K562 (cell line): ENCODE results near the gene NME7. TPM values are rescaled to one million over a fixed set of nuclear protein-coding genes. Genes with fewer than 3 reads are reported as not detected.
A peak's percentile ranks its signal among the peaks of the same experiment; 100 is the strongest.

ENCODE experiments used
- ATAC-seq: fragments of 200-7000 bp; cut with Tn5 transposase; 3 replicates; pipeline ENCODE4 v1.9.1; 2020; ENCODE audit warnings: moderate library complexity
- BruUV-seq: library from RNA; stranded (reverse); fragments of 400-500 nt; replicated peaks from 2 replicates; lab custom pipeline; 2021; lab: Mats Ljungman, UMichigan
- CTCF ChIA-PET: fragments of 300-600 bp; formaldehyde crosslinking; extraction: SDS; loops from one replicate; lab custom pipeline; 2021; ENCODE audit warnings: low intra/inter-chr PET ratio; lab: Yijun Ruan, JAX
- POLR2A ChIA-PET: fragments of 300-600, 350-650 bp; sonication (Branson Sonifier 250); formaldehyde crosslinking; extraction: SDS; loops from one replicate; lab custom pipeline; 2021; ENCODE audit warnings: antibody characterized with exemption, inconsistent platforms; lab: Yijun Ruan, JAX
- DNase-seq, 4 experiments: peaks; one replicate each; pipeline versions ENCODE4 v3.0.0 to v3.0.0-alpha.2; 2011 to 2018; ENCODE audit warnings: low spot score in 3 of 4, mixed read lengths in 3 of 4; ENCODE audit errors: extremely low read depth in 1 of 4
- FAIRE-seq: peaks from 2 replicates; lab custom pipeline; 2011; peaks lifted over from hg19 to GRCh38; lab: Jason Lieb, UNC
- H2AFZ ChIP-seq: 2 replicates; pipeline ENCODE4 v1.6.0; 2011; ENCODE audit warnings: low read depth, low read length, control low read depth, inconsistent platforms
- H3K27ac ChIP-seq: fragments of 200-600 bp; 3 replicates; pipeline ENCODE4 v1.8.0; 2011; ENCODE audit warnings: low read depth, mild to moderate bottlenecking, control low read depth, inconsistent platforms, low read length, moderate library complexity, mixed read lengths; ENCODE audit errors: extremely low read depth
- H3K27me3 ChIP-seq, 2 experiments: fragments of 300-600 bp in 1 of 2; 2 replicates in 1 of 2; 3 replicates in 1 of 2; pipeline versions ENCODE4 v1.6.0 to v1.8.0; 2011; ENCODE audit warnings: inconsistent platforms in 2 of 2, low read length in 2 of 2, mild to moderate bottlenecking in 1 of 2, mixed read lengths in 1 of 2, moderate library complexity in 1 of 2; ENCODE audit not compliant: control insufficient read depth in 2 of 2, insufficient read depth in 2 of 2
- H3K36me3 ChIP-seq: fragments of 300-600 bp; 3 replicates; pipeline ENCODE4 v1.8.0; 2011; ENCODE audit warnings: mild to moderate bottlenecking, low read length, inconsistent platforms; ENCODE audit not compliant: control insufficient read depth, insufficient read depth
- H3K4me1 ChIP-seq, 2 experiments: fragments of 200-600 bp in 1 of 2; replicated peaks in 1 of 2; 2 replicates in 1 of 2; 3 replicates in 1 of 2; pipeline versions ENCODE4 v1.5.1 to v1.8.0; 2011; ENCODE audit warnings: inconsistent platforms in 2 of 2, low read length in 2 of 2, mild to moderate bottlenecking in 1 of 2, mixed read lengths in 1 of 2, moderate library complexity in 1 of 2; ENCODE audit not compliant: control insufficient read depth in 2 of 2, insufficient read depth in 2 of 2
- H3K4me2 ChIP-seq: 2 replicates; pipeline ENCODE4 v1.6.1; 2011; ENCODE audit warnings: low read length, control low read depth, inconsistent platforms, mixed read lengths; ENCODE audit not compliant: insufficient read depth
- H3K4me3 ChIP-seq: fragments of 200-600 bp; sonication (generic), shearing (Covaris generic); 2 replicates; pipeline ENCODE4 v1.5.1; 2016; ENCODE audit warnings: control low read depth, inconsistent platforms
- H3K79me2 ChIP-seq: fragments of 200-600 bp; 3 replicates; pipeline ENCODE4 v1.8.0; 2011; ENCODE audit warnings: low read length, inconsistent platforms; ENCODE audit not compliant: control insufficient read depth, insufficient read depth
- H3K9ac ChIP-seq, 2 experiments: 2 replicates each; pipeline versions ENCODE4 v1.6.0 to v1.6.1; 2011; ENCODE audit warnings: low read depth in 2 of 2, low read length in 2 of 2, control low read depth in 1 of 2, inconsistent platforms in 1 of 2, mild to moderate bottlenecking in 1 of 2, mixed read lengths in 1 of 2; ENCODE audit not compliant: insufficient read depth in 1 of 2
- H3K9me1 ChIP-seq: one replicate; pipeline ENCODE4 v1.6.0; 2011; ENCODE audit warnings: inconsistent platforms, mild to moderate bottlenecking, low read length, moderate library complexity; ENCODE audit not compliant: control insufficient read depth, insufficient read depth
- H3K9me3 ChIP-seq: replicated peaks from 2 replicates; pipeline ENCODE4 v1.5.1; 2011; ENCODE audit warnings: low read depth, low read length, inconsistent platforms; ENCODE audit not compliant: control insufficient read depth, insufficient read depth
- H4K20me1 ChIP-seq: replicated peaks from 2 replicates; pipeline ENCODE4 v1.6.1; 2011; ENCODE audit warnings: low read length, inconsistent platforms, mixed read lengths; ENCODE audit not compliant: control insufficient read depth, insufficient read depth
- ATF3 ChIP-seq, 2 experiments: fragments of 450-650 bp in 1 of 2; sonication (generic) in 1 of 2; formaldehyde crosslinking in 1 of 2; IDR thresholded peaks in 1 of 2; conservative IDR thresholded peaks in 1 of 2; 2 replicates each; pipeline versions ENCODE4 v1.6.1 to v1.8.1; 2016 to 2023; ENCODE audit warnings: mild to moderate bottlenecking in 2 of 2, moderate library complexity in 2 of 2, inconsistent platforms in 1 of 2, missing genetic modification reagents in 1 of 2
- CEBPB ChIP-seq: fragments of 450-650 bp; IDR thresholded peaks from 2 replicates; pipeline ENCODE4 v1.6.1; 2016; ENCODE audit warnings: missing genetic modification characterization, missing compliant biosample characterization
- CEBPG ChIP-seq, 3 experiments: fragments of 200-800 bp in 1 of 3; sonication (Bioruptor generic) in 1 of 3; sonication (generic) in 1 of 3; formaldehyde crosslinking in 1 of 3; IDR thresholded peaks in 2 of 3; conservative IDR thresholded peaks in 1 of 3; 2 replicates each; pipeline versions ENCODE4 v1.6.1 to v1.8.0; 2016 to 2022; ENCODE audit warnings: missing compliant biosample characterization in 2 of 3, missing genetic modification characterization in 2 of 3, mild to moderate bottlenecking in 1 of 3, missing genetic modification reagents in 1 of 3
- COPS2 ChIP-seq: fragments of 450-650 bp; conservative IDR thresholded peaks from 2 replicates; pipeline ENCODE4 v1.6.1; 2016; ENCODE audit warnings: mild to moderate bottlenecking, moderate library complexity
- HEY1 ChIP-seq: fragments of 250-450 bp; sonication (Bioruptor Pico); IDR thresholded peaks from 2 replicates; pipeline ENCODE4 v1.5.0; 2020; ENCODE audit warnings: mild to moderate bottlenecking, moderate library complexity, borderline replicate concordance
- KLF1 ChIP-seq: fragments of 450-650 bp; IDR thresholded peaks from 2 replicates; pipeline ENCODE4 v1.6.1; 2016; ENCODE audit warnings: missing genetic modification characterization, missing compliant biosample characterization
- TRIM24 ChIP-seq, 2 experiments: fragments of 450-650 bp; IDR thresholded peaks; 2 replicates each; pipeline ENCODE4 v1.6.1; 2016
- WGBS: fragments of 100-300 bp; shearing (Covaris generic); methylation state at CpG from one replicate; pipeline ENCODE4 v1.1.6; 2016; ENCODE audit warnings: low coverage, mixed read lengths; ENCODE audit not compliant: insufficient coverage; ENCODE audit errors: missing lambda C conversion rate; 5-methylcytosine and 5-hydroxymethylcytosine counted together
- in situ Hi-C: fragments of 300-500 bp; cut with MboI; formaldehyde crosslinking; loops from 4 replicates; pipeline ENCODE4 v1.15.0; 2018; ENCODE audit warnings: inconsistent platforms, mixed read lengths
- intact Hi-C: fragments of 100-400 bp; cut with micrococcal nuclease; formaldehyde crosslinking; loops from 2 replicates; pipeline ENCODE4 v1.14.2; 2022
- polyA plus RNA-seq, 8 experiments: library from polyadenylated mRNA; depleted of rRNA in 4 of 8; stranded (reverse) in 5 of 8; unstranded in 3 of 8; fragments of >200 nt; fragmentation: Nextera tagmentation in 2 of 8; fragmentation: Illumina TruSeq in 1 of 8; extraction: Ambion mirVana in 2 of 8; extraction: Trizol in 1 of 8; gene quantifications; 2 replicates each; pipeline versions ENCODE4 v1.2.1 to v1.2.3, GENCODE V29; 2011 to 2014; ENCODE audit warnings: inconsistent platforms in 1 of 8, missing spikeins in 1 of 8
- total RNA-seq, 7 experiments: library from RNA; depleted of rRNA in 6 of 7; stranded (reverse); fragments of >200 nt in 6 of 7; fragmentation: Illumina TruSeq in 2 of 7; extraction: Trizol in 2 of 7; gene quantifications; 2 replicates each; pipeline versions ENCODE4 v1.2.1 to v1.2.3, GENCODE V29; 2011 to 2021; ENCODE audit warnings: low replicate concordance in 1 of 7
- TF ChIP-seq, protein P1 (sequence below): fragments of 200-800 bp; sonication (Bioruptor generic); IDR thresholded peaks from 2 replicates; pipeline ENCODE4 v1.6.1; 2016; ENCODE audit warnings: missing genetic modification characterization, missing compliant biosample characterization

The NME7 gene
- total and polyA plus RNA-seq, 9 of the 15 experiments (the other 6 are each of a cell fraction or from before 2014, with no cell fraction given): 7.9 to 43.2 (median 23.9) TPM

DNA sequence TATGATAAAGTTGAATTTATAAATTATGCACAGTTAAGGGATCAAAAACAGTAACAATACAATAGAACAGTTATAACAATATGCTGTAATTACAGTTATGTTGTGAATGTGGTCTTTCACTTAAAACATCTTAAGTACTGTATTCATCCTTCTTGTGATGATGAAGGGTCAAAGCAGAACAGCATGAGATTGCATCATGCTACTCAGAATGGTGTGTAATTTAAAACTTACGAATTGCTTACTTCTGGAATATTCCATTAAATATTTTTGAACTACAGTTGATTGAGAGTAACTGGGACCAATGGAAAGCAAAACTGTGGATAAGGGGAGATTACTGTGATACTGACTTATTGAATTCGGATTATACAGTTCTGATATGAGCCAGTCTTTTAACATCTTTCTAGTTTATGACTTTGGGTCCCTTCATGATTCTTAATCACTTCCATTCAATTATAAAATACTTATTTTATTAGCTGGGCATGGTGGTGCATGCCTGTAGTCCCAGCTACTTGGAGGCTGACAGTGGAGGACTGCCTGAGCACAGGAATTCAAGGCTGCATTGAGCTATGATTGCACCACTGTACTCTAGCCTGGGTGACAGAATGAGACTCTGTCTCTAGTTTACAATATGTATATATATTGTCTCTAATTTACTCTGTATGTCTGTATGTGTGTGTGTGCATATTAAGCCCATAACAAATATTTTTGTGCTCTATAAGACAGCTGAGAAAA is 217.9 kb downstream of the NME7 start:
- ATAC-seq (no peak), DNase-seq (no peak)
- Histone ChIP-seq H4K20me1 (no peaks in the 10 kb centered on the region), H3K4me3 (no peak overlapping the region), H2AFZ (no peak overlapping the region), H3K36me3 (no peaks in the 10 kb centered on the region), H3K4me1 (peaks cover 0 to 12% of the 10 kb centered on the region in 2 experiments; a peak in 2 of 5 replicates), H3K9me3 (no peaks in the 10 kb centered on the region)
- in situ Hi-C loops: no loop called here
- CTCF ChIA-PET: no interaction called here
- BruUV-seq: no TSS peak
- POLR2A ChIA-PET: no interaction called here
- TF ChIP-seq CEBPG (CRISPR knock-in tag; IDR thresholded peaks at IDR 0.05) (no peak), CEBPG (tag; conservative IDR thresholded peaks at IDR 0.05 in 1 of 2, IDR thresholded peaks at IDR 0.05 in 1 of 2) (peak; percentile 73 to 79), TRIM24 (IDR thresholded peaks at IDR 0.05) (no peak), KLF1 (tag) (no peak), HEY1 (no peak), COPS2 (no peak), CEBPB (tag) (peak; percentile 74), ATF3 (IDR thresholded peaks at IDR 0.05) (peak; percentile 77), ATF3 (CRISPR knock-in tag; conservative IDR thresholded peaks at IDR 0.05) (no peak)
- TF ChIP-seq, protein P1, sequence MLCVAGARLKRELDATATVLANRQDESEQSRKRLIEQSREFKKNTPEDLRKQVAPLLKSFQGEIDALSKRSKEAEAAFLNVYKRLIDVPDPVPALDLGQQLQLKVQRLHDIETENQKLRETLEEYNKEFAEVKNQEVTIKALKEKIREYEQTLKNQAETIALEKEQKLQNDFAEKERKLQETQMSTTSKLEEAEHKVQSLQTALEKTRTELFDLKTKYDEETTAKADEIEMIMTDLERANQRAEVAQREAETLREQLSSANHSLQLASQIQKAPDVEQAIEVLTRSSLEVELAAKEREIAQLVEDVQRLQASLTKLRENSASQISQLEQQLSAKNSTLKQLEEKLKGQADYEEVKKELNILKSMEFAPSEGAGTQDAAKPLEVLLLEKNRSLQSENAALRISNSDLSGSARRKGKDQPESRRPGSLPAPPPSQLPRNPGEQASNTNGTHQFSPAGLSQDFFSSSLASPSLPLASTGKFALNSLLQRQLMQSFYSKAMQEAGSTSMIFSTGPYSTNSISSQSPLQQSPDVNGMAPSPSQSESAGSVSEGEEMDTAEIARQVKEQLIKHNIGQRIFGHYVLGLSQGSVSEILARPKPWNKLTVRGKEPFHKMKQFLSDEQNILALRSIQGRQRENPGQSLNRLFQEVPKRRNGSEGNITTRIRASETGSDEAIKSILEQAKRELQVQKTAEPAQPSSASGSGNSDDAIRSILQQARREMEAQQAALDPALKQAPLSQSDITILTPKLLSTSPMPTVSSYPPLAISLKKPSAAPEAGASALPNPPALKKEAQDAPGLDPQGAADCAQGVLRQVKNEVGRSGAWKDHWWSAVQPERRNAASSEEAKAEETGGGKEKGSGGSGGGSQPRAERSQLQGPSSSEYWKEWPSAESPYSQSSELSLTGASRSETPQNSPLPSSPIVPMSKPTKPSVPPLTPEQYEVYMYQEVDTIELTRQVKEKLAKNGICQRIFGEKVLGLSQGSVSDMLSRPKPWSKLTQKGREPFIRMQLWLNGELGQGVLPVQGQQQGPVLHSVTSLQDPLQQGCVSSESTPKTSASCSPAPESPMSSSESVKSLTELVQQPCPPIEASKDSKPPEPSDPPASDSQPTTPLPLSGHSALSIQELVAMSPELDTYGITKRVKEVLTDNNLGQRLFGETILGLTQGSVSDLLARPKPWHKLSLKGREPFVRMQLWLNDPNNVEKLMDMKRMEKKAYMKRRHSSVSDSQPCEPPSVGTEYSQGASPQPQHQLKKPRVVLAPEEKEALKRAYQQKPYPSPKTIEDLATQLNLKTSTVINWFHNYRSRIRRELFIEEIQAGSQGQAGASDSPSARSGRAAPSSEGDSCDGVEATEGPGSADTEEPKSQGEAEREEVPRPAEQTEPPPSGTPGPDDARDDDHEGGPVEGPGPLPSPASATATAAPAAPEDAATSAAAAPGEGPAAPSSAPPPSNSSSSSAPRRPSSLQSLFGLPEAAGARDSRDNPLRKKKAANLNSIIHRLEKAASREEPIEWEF (CRISPR knock-in tag): no peak
- TF ChIP-seq, all 486 proteins: peak for 3
- no peak overlapping the region for H3K27ac ChIP-seq
- H3K9ac ChIP-seq: no peak overlapping the region
- H3K4me2 ChIP-seq: no peak overlapping the region
- no peaks in the 10 kb centered on the region for H3K79me2 ChIP-seq
- H3K9me1 ChIP-seq: no peaks in the 10 kb centered on the region
- intact Hi-C loops: no loop called here
- FAIRE-seq: no peak
- WGBS: 22% methylated on average over 2 of the region's 2 CpGs
- H3K27me3 ChIP-seq: no peaks in the 10 kb centered on the region
